Forelimb muscle (tissue), 1 donor: ENCODE results near the gene FIGNL2. TPM values are rescaled to one million over a fixed set of nuclear protein-coding genes. Genes with fewer than 3 reads are reported as not detected.

Experiments
- DNase-seq: peaks from one replicate; pipeline ENCODE4 v3.0.0-alpha.2; 2013; ENCODE audit warnings: low read depth
- polyA plus RNA-seq: library from polyadenylated mRNA; unstranded; fragments of 120-200 nt; gene quantifications from one replicate; pipeline ENCODE4 v1.2.1, GENCODE V29; 2013; ENCODE audit not compliant: insufficient read length

Gene FIGNL2
- polyA plus RNA-seq, 1 donor = 1.2 TPM

GRCh38 chr12:51855586-51856428 lies 7.3 kb upstream of the FIGNL2 start:
- no peak for DNase-seq

- DNase-seq = no peak
Observed at GRCh38 chr12:51852404-51853137, 4.1 kb upstream of the FIGNL2 start.

- no peak for DNase-seq
Observed at GRCh38 chr12:51851413-51852124, 3.1 kb upstream of the FIGNL2 start.

GRCh38 chr12:51850965-51851299 lies 2.4 kb upstream of the FIGNL2 start:
- no peak for DNase-seq

- DNase-seq = no peak
Observed at GRCh38 chr12:51850081-51850964, 1.8 kb upstream of the FIGNL2 start.

DNA sequence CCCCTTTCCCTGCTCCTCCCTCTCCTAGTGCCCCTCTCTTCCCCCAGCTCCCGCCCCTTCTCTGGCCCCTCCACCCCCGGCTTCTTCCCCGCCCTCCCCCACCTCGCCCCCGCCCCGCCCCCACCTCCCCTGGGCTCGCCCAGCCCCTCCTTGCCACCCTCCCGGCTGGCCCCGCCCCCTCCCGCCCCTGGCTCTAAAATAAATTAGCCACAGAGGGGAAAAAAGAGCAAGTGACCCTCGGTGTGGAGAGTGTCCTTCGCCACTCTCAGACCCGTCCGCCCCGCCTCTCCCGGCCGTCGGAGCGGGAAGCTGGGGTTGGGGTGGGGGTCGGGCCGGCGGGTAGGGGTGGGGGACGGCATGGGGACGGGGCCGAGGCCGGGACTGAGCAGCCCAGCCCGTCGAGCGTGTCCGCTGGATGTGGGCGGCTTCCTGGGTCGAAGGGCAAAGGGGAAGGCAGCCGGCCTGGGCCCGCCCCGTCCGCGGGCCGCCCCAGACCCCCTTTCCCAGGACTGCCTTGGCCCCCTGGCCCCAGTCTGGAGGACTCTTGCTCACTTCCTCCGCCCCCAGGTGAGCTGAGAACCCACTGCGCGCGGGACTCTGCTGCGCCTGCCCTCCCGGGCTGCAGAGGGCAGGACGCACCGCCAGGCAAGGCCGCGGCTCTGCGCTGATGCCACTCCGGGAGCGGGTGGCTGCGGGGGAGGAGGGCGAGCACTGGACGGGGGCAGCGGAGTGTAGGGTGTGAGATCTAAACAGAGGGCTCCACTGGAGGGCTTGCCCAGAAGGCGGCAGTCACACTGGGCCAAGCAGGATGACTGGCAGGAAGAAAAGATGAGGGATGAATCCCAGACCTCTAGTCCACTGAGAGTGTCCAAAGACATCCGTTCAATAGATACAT lies 570 bp upstream of the FIGNL2 start:
- no peak for DNase-seq

- no peak for DNase-seq
Observed at GRCh38 chr12:51847643-51848325, 734 bp downstream of the FIGNL2 start.

DNA sequence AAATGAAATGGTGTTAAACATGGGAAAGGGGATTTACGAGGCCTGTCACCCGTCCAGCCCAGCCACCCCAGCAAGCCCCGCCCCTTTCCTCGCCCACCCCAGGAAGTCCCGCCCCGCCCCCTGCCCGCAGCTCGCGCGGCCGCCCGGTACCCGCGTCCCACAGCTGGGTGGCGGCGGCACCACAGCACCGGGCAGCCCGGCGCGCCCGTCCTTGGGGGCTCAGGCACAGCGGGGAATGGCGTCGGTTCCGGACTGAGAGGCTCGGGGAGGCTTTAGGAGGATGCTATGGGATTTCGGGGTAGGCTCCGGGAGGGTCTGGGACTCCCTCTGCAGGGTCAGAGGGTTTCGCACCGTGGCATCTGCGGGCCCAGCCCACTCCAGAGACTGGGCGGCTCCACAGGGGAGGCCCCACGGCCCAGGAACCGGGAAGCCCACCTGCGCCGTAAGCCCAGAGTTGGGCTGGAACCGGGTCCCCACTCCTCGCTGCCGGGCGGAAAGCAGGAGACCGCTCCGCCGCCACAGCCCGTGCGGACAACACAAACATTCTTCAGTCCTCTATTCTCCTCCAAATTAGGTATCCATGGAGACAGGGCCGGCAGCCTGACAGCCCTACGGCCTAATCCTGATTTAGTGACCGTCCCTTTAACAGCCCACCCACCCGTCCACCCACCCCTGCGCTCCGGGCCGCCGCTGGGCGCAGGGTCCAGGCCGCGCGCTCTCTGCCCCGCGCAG lies 1.4 kb downstream of the FIGNL2 start:
- DNase-seq = no peak

GRCh38 chr12:51846271-51846691 lies 2.2 kb downstream of the FIGNL2 start:
- no peak for DNase-seq

DNA sequence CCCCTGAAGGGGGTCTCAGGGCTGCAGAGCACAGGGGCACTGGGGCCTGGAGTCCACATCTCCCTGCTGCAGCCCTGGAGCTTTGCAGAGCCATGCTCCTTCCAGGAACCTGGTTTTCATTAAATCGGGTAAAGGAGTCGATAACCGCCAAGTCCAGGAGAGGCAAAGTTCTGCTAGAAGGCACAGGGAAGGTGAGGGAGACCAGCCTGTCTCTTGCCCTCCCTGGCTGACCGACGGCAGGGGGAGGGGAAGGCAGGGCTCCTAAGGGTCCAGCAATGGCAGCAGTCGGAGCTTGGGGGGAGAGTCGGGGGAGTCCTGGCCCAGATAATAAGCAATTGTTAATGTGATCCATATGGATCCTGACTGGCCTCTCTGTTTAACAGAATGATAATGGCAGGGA lies 3.0 kb downstream of the FIGNL2 start:
- no peak for DNase-seq

GRCh38 chr12:51844854-51845253 lies 3.7 kb downstream of the FIGNL2 start:
- DNase-seq = no peak

- no peak for DNase-seq
Observed at GRCh38 chr12:51841727-51842126, 6.8 kb downstream of the FIGNL2 start.

DNA sequence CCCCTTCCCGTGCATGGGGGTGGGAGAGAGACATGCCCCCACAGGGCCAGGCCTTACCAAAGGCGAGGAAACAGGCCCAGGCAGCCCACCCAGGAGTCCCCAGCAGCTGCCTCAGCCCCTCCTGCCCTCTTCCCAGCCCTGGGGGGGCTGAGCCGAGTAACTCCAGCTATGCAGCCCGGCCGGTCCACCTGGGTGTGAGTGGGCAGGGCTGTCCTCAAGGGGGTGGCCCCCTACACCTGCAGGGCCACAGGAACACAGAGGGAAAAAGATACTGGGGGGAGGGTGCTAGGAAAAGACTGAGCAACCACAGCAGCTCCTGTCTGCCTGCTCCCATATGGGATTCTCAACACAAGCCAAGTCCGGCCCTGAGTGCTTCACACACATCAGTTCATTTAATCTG lies 7.6 kb downstream of the FIGNL2 start:
- no peak for DNase-seq

- no peak for DNase-seq
Observed at GRCh38 chr12:51839310-51839947, 9.1 kb downstream of the FIGNL2 start.

DNA sequence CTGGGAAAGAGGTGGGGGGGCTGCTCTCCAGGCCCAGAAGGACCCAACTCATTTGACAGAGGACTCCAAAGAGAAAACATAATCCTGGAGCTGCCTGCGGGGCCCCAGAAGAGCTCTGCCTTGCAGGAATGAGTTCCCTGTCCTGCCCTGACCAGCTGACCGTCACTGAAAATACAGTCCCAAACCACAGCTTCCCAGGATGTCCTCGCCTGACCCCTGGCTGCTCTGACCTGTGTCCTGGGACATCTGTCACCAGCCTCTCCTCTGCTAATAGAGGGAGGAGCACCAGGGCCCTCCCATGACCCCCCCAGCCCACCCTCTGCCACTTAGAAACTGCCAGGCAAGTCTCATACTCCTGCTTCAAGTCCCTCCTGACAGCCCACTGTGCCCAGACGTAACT lies 9.8 kb downstream of the FIGNL2 start:
- DNase-seq = no peak

DNA sequence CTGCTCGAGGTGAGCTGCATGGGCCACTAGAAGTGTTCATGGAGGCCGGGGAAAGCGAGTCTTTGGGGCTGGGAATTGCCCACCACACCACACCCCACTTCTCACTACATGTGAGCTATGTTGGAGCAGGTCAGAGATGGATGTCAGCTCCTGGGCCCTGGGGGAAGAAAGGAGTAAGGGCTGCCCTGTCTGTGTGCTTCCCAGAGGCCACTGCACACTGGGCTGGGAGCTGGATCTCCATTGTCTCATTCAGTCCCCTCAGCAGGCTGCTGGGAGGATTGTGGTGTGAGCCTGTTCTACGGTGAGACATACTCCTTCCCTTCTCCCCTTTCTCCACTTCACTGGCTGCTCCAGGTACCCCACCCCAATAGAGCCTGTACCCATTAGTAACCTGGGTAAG lies 10.5 kb downstream of the FIGNL2 start:
- no peak for DNase-seq

DNA sequence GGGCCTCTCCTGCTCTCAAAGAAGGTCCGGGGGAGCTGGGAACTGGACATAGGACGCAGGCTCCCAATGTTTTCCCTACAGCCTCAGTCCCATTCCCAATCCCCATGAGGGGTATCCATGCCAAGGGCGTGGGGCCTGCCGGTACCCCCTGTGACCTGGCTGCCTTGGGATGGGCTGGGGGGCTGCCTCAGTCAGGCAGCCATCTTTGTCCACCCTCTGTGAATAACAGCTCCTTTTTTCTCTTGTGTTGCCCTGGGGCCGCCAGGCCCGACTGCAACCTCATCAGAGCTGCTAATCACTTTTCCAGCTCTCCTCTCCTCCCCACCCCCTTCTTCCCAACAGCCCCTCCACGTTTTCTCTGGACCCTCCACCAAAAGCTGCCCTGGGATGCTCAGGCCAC lies 11.2 kb downstream of the FIGNL2 start:
- no peak for DNase-seq

DNA sequence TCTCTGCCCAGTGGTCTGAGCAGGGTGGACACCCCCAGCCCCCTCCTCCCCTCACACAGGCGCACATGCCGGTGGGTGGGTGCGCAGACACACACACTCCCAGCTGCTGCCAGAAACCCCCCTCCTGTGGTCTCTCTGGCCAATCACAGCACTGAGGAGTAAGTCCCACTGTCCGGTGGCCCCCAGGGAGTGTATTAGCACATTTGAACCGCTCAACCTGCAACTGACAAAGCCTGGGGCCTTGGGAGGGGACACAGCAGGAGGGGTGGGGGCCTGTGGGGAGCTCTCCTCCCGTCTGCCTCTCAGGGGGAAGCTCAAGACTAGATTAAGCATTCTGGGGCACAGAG lies 11.7 kb downstream of the FIGNL2 start:
- no peak for DNase-seq
